HEK293 (cell line): ENCODE data around the gene AJM1.
"Not testable (repeated sequence)": the region's sequence is repeated elsewhere in the genome, so short reads cannot be mapped to it uniquely, and the experiment has no call there.

Experiments used
- CTCF ChIP-seq: fragments of 450-650 bp; formaldehyde crosslinking; IDR thresholded peaks from 2 replicates; pipeline ENCODE4 v1.5.1; 2016; ENCODE audit warnings: missing biosample characterization, missing genetic modification characterization
- GLIS1 ChIP-seq: fragments of 450-650 bp; formaldehyde crosslinking; IDR thresholded peaks from 2 replicates; pipeline ENCODE4 v1.5.1; 2016; ENCODE audit warnings: missing biosample characterization, missing genetic modification characterization
- REST ChIP-seq: fragments of 450-650 bp; formaldehyde crosslinking; IDR thresholded peaks from 2 replicates; pipeline ENCODE4 v1.5.1; 2016; ENCODE audit warnings: missing biosample characterization, missing genetic modification characterization
- SETDB1 ChIP-seq: IDR thresholded peaks from one replicate; pipeline ENCODE4 v1.6.1; 2017; ENCODE audit warnings: mild to moderate bottlenecking, low read length, moderate library complexity, mixed read lengths; ENCODE audit not compliant: insufficient read length
- ZBTB11 ChIP-seq: fragments of 450-650 bp; formaldehyde crosslinking; conservative IDR thresholded peaks from 2 replicates; pipeline ENCODE4 v1.5.1; 2016; ENCODE audit warnings: low read depth, missing biosample characterization, missing genetic modification characterization
- ZBTB44 ChIP-seq: fragments of 450-650 bp; IDR thresholded peaks from 2 replicates; pipeline ENCODE4 v1.5.1; 2018; ENCODE audit warnings: missing biosample characterization, mild to moderate bottlenecking, missing genetic modification characterization
- ZFP41 ChIP-seq: fragments of 450-650 bp; formaldehyde crosslinking; IDR thresholded peaks from 2 replicates; pipeline ENCODE4 v1.5.1; 2016; ENCODE audit warnings: missing biosample characterization, missing genetic modification characterization, borderline replicate concordance
- ZNF404 ChIP-seq: fragments of 450-650 bp; formaldehyde crosslinking; IDR thresholded peaks from 2 replicates; pipeline ENCODE4 v1.5.1; 2017; ENCODE audit warnings: missing biosample characterization, missing genetic modification characterization
- ZNF473 ChIP-seq: fragments of 450-650 bp; formaldehyde crosslinking; IDR thresholded peaks from 2 replicates; pipeline ENCODE4 v1.5.1; 2017; ENCODE audit warnings: missing biosample characterization, missing genetic modification characterization
- ZNF639 ChIP-seq: fragments of 450-650 bp; formaldehyde crosslinking; IDR thresholded peaks from 2 replicates; pipeline ENCODE4 v1.5.1; 2016; ENCODE audit warnings: missing biosample characterization, missing genetic modification characterization
- ZNF791 ChIP-seq: fragments of 450-650 bp; formaldehyde crosslinking; IDR thresholded peaks from 2 replicates; pipeline ENCODE4 v1.5.1; 2016; ENCODE audit warnings: missing biosample characterization, missing genetic modification characterization
- ZNF830 ChIP-seq: fragments of 450-650 bp; IDR thresholded peaks from 2 replicates; pipeline ENCODE4 v1.5.0; 2018; ENCODE audit warnings: missing biosample characterization, missing genetic modification characterization, low read depth, mild to moderate bottlenecking, moderate library complexity
- ZSCAN18 ChIP-seq: fragments of 450-650 bp; formaldehyde crosslinking; IDR thresholded peaks from 2 replicates; pipeline ENCODE4 v1.5.1; 2016; ENCODE audit warnings: missing biosample characterization, missing genetic modification characterization

GRCh38 chr9:136869611-136870010 is 27.3 kb downstream of the AJM1 start:
- not testable (repeated sequence) for TF ChIP-seq ZBTB44 (tag by site-specific recombination); ZNF791; ZNF639 (tag by site-specific recombination); CTCF (tag by site-specific recombination); ZSCAN18; ZNF830 (tag by site-specific recombination); ZBTB11; SETDB1; GLIS1 (tag by site-specific recombination); ZFP41 (tag by site-specific recombination); REST (tag by site-specific recombination); ZNF404 (tag by site-specific recombination); ZNF473 (tag by site-specific recombination)
